ENCODE data around the gene BICDL2.
A peak's percentile ranks its signal among the peaks of the same experiment; 100 is the strongest.

The BICDL2 gene

GRCh38 chr16:3046641-3047386 lies 10.1 kb upstream of the BICDL2 start:
- no peak for DNase-seq (ENCODE audit: low read depth)

GRCh38 chr16:3045758-3046640 lies 9.3 kb upstream of the BICDL2 start, which contains the start of gene MMP25:
TSS of gene MMP25 (plus strand) at chr16:3046561. CDS start at chr16:3046918, 357 bp downstream.
- DNase-seq (ENCODE audit: low read depth), result no peak

GRCh38 chr16:3044708-3045107 lies 8.0 kb upstream of the BICDL2 start:
- no peak for DNase-seq (ENCODE audit: low read depth)

GRCh38 chr16:3042376-3042775 lies 5.6 kb upstream of the BICDL2 start:
- no peak for DNase-seq (ENCODE audit: low read depth)

GRCh38 chr16:3038896-3039295 lies 2.2 kb upstream of the BICDL2 start:
- no peak for DNase-seq (ENCODE audit: low read depth)

GRCh38 chr16:3038256-3038655 lies 1.5 kb upstream of the BICDL2 start:
- DNase-seq (ENCODE audit: low read depth), result no peak

- DNase-seq (ENCODE audit: low read depth), result no peak
Observed at GRCh38 chr16:3035972-3036725, 595 bp downstream of the BICDL2 start.

GRCh38 chr16:3035289-3035971 lies 1.3 kb downstream of the BICDL2 start:
- DNase-seq (ENCODE audit: low read depth), result no peak

- no peak for DNase-seq (ENCODE audit: low read depth)
Observed at GRCh38 chr16:3032624-3033023, 4.1 kb downstream of the BICDL2 start.

- no peak for DNase-seq (ENCODE audit: low read depth)
Observed at GRCh38 chr16:3030222-3031212, 6.2 kb downstream of the BICDL2 start.

GRCh38 chr16:3029491-3030221 lies 7.1 kb downstream of the BICDL2 start:
- DNase-seq (ENCODE audit: low read depth), result no peak

- no peak for DNase-seq (ENCODE audit: low read depth)
Observed at GRCh38 chr16:3028716-3029319, 7.9 kb downstream of the BICDL2 start.

- peak; percentile 27 for DNase-seq (ENCODE audit: low read depth)
Observed at GRCh38 chr16:3027983-3028715, 8.6 kb downstream of the BICDL2 start.

- no peak for DNase-seq (ENCODE audit: low read depth)
Observed at GRCh38 chr16:3027489-3027795, 9.3 kb downstream of the BICDL2 start.

- no peak for DNase-seq (ENCODE audit: low read depth)
Observed at GRCh38 chr16:3026609-3027488, 9.9 kb downstream of the BICDL2 start.

GRCh38 chr16:3026003-3026378 lies 10.8 kb downstream of the BICDL2 start:
- DNase-seq (ENCODE audit: low read depth), result no peak

- no peak for DNase-seq (ENCODE audit: low read depth)
Observed at GRCh38 chr16:3025032-3026002, 11.4 kb downstream of the BICDL2 start.

Data from fibroblast of the conjunctiva (primary cell).